HG03139 (cell line): ENCODE results near the gene NPL.

Experiments
- ATAC-seq: cut with Tn5 transposase; IDR thresholded peaks from one replicate; pipeline ENCODE4 v1.9.1; 2021; ENCODE audit not compliant: unreplicated experiment

The NPL gene

GRCh38 chr1:182777386-182777785 lies 12.2 kb upstream of the NPL start:
- no peak for ATAC-seq

GRCh38 chr1:182778862-182779261 lies 10.7 kb upstream of the NPL start:
- ATAC-seq: no peak

- ATAC-seq: no peak
Observed at GRCh38 chr1:182779530-182779929, 10.0 kb upstream of the NPL start.

- peak; percentile 70 for ATAC-seq
Observed at GRCh38 chr1:182781841-182782586, 7.6 kb upstream of the NPL start.

GRCh38 chr1:182782587-182782913 lies 7.0 kb upstream of the NPL start:
- ATAC-seq: no peak

- ATAC-seq: no peak
Observed at GRCh38 chr1:182783068-182783467, 6.5 kb upstream of the NPL start.

GRCh38 chr1:182784556-182785171 lies 4.9 kb upstream of the NPL start:
- ATAC-seq: no peak

GRCh38 chr1:182785181-182785580 lies 4.4 kb upstream of the NPL start:
- ATAC-seq: no peak

GRCh38 chr1:182786223-182786994 lies 3.2 kb upstream of the NPL start:
- no peak for ATAC-seq

- ATAC-seq: no peak
Observed at GRCh38 chr1:182786995-182787324, 2.6 kb upstream of the NPL start.

GRCh38 chr1:182791281-182792179 lies 2.0 kb downstream of the NPL start:
- no peak for ATAC-seq

GRCh38 chr1:182794091-182794490 lies 4.5 kb downstream of the NPL start:
- ATAC-seq: no peak

- ATAC-seq: no peak
Observed at GRCh38 chr1:182794676-182795201, 5.2 kb downstream of the NPL start.

GRCh38 chr1:182795563-182796228 lies 6.1 kb downstream of the NPL start:
- ATAC-seq: no peak

- no peak for ATAC-seq
Observed at GRCh38 chr1:182802006-182802803, 12.6 kb downstream of the NPL start.

- ATAC-seq: no peak
Observed at GRCh38 chr1:182803846-182804245, 14.3 kb downstream of the NPL start.

- ATAC-seq: no peak
Observed at GRCh38 chr1:182806015-182806678, 16.6 kb downstream of the NPL start.

- no peak for ATAC-seq
Observed at GRCh38 chr1:182807907-182808306, 18.3 kb downstream of the NPL start.

- no peak for ATAC-seq
Observed at GRCh38 chr1:182809414-182809957, 19.9 kb downstream of the NPL start.
